ENCODE results near the gene SLC4A5.

SLC4A5 gene

DNA sequence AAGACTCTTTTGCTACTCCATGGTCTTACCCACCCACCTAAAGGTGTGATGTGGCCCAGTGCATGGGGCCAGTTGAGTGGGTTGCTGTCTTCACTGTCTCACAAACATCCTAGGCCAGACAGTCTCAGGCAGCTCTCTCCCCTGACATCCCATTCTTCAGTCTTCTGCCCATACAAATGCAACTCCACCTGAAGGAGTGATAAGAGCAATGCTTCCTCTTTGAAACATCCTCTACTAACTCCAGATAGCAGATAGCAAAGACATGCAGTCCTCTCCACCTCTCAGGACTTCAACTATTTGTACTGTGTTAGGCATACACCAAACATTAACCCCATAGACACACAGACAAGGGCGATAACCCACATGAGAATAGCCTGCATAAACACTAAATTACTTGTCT, 73.5 kb downstream of the SLC4A5 start:
- no peak for DNase-seq (ENCODE audit: low spot score)
- TF ChIP-seq, protein P1, sequence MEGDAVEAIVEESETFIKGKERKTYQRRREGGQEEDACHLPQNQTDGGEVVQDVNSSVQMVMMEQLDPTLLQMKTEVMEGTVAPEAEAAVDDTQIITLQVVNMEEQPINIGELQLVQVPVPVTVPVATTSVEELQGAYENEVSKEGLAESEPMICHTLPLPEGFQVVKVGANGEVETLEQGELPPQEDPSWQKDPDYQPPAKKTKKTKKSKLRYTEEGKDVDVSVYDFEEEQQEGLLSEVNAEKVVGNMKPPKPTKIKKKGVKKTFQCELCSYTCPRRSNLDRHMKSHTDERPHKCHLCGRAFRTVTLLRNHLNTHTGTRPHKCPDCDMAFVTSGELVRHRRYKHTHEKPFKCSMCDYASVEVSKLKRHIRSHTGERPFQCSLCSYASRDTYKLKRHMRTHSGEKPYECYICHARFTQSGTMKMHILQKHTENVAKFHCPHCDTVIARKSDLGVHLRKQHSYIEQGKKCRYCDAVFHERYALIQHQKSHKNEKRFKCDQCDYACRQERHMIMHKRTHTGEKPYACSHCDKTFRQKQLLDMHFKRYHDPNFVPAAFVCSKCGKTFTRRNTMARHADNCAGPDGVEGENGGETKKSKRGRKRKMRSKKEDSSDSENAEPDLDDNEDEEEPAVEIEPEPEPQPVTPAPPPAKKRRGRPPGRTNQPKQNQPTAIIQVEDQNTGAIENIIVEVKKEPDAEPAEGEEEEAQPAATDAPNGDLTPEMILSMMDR (IDR thresholded peaks at IDR 0.05; ENCODE audit: extremely low read depth, missing control alignments), result no peak

DNA sequence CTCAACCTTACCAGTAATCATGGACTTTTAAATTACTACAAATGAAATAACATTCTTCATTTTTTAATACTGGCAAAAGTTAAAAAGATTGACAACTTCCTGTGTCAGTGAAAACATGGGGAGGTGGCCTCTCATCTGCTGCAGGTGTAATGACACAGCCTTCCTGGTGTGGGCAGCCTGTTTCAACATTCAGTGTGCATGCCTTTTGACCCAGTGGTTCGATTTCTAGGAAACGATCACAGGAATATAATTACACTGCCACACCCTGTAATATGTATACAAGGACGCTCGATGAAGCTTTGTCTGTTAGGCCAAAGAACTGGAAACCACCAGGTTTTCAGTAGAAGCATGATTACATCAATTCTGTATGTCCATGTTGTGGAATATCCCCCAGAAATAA, 76.1 kb downstream of the SLC4A5 start:
- TF ChIP-seq, protein P1 (IDR thresholded peaks at IDR 0.05; ENCODE audit: extremely low read depth, missing control alignments), result peak; percentile 24
- peak; percentile 66 for DNase-seq (ENCODE audit: low spot score)

DNA sequence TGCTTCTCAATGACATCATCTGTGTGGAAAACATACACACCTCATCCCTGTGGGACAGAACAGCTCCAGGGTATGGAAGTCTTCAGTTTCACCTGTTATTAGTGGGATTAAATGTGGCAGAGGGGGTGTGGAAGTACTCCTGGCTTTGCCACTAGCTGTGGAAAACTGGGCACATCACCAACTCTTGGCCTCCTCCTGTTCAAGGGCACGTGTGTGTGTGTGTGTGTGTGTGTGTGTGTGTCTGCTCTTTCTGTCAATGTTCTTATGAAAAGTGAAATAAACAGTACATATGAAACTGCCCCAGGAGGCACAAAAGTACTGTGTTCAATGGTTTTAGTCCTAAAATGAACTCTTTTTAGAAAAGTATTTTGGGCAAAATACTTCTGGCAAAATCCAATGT, 78.9 kb downstream of the SLC4A5 start:
- no peak for DNase-seq (ENCODE audit: low spot score)
- TF ChIP-seq, protein P1 (IDR thresholded peaks at IDR 0.05; ENCODE audit: extremely low read depth, missing control alignments), result no peak

DNA sequence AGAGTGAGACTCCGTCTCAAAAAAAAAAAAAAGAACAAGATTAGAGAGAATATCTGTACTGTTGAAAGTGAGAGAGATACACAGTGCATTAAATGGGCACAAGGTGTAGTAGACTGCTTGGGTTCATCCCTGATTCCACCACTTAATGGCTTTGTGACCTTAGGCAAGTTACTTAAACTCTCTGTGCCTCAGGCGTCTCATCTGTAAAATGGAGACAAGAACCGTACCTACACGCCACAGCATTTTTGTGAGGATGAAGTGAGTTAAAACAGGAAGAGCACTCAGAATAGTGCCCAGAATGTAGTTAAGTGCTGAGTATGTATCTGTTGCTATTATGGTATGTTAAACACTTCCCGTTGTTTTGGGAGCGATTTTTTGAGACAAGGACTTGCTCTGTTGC, 80.5 kb downstream of the SLC4A5 start:
- TF ChIP-seq, protein P1 (IDR thresholded peaks at IDR 0.05; ENCODE audit: extremely low read depth, missing control alignments), result no peak
- no peak for DNase-seq (ENCODE audit: low spot score)

DNA sequence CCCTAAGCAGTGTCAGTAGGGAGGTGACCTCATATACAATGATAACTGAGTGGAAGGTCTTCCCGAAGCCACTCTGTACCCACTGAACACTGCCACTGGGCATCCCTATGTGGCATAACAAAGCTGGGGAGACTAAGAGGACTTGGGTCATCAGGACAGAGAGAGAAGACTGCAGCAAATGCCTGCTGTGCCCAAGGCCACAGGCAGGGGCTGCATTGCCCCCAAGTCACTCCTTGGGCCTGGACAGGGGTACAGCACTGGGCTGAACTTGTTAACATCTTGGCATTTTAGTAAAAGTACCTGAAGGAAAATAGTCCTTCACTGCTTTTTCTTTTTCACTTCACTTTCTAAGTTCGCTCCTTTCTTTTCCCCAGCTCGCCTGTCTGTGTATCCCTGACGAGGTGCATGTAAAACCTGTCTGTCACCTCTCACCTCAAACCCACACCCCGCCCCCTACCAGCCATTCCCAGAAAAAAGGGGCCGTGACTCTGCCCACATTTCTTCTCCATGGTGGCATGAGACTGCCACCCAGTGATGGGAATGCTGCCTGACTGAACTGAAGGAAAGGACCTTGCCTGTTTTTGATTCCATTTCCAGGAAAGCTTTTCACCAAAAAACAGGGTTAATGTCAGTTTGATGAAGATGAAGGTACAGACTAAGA, 81.9 kb downstream of the SLC4A5 start:
- no peak for DNase-seq (ENCODE audit: low spot score)
- TF ChIP-seq, protein P1 (IDR thresholded peaks at IDR 0.05; ENCODE audit: extremely low read depth, missing control alignments), result no peak

DNA sequence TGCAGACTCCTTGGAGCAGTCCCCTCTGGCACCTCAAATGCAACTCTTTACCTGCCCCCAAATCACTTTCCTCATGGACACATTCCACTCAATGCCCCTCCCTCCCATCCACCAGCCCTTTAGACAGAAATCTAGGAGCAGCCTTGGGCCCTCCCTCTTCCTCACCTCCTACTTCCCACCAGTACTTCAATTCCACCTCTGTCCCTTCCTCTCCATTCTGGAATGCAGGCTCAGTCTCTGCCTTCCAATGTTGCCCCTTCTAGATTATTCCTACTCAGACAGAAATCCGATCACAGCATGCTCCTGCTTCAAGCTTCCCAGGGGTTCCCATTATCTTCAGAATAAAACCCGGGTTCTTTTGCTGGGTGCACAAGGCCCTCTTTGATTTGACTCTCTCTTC, 82.7 kb downstream of the SLC4A5 start:
- DNase-seq (ENCODE audit: low spot score), result no peak

DNA sequence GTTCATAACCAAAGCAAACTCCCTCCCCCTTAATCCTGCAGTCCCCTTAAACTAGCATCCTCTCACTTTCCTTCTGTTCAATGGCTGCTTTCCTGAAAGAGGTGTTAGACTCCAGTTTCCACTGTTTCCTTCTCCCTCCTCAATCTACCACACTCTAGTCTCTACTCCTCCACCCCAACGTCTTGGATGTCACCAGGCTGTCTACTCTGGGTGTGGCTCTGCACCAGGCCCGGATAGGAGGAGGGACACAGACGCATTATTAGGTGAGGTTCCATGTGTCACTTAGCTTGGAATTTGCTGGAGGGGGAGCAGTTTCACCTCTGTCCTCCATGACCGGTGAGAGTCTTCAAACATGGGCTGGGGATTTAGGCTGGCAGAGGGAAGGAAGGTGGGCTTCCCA, 83.5 kb downstream of the SLC4A5 start:
- TF ChIP-seq, protein P1 (IDR thresholded peaks at IDR 0.05; ENCODE audit: extremely low read depth, missing control alignments), result no peak
- no peak for DNase-seq (ENCODE audit: low spot score)

More for the DNA sequence above, 82.7 kb downstream of the SLC4A5 start:
- TF ChIP-seq, protein P1 (IDR thresholded peaks at IDR 0.05; ENCODE audit: extremely low read depth, missing control alignments), result no peak
